OCI-M2 (cell line): ENCODE measurements around the gene PIP5K1B.
"Not testable (repeated sequence)": the region's sequence is repeated elsewhere in the genome, so short reads cannot be mapped to it uniquely, and the experiment has no call there.

Source experiments
- DNase-seq: peaks from one replicate; lab custom pipeline; 2025; ENCODE audit not compliant: unreplicated experiment; lab: John Stamatoyannopoulos, UW

Gene PIP5K1B, protein sequence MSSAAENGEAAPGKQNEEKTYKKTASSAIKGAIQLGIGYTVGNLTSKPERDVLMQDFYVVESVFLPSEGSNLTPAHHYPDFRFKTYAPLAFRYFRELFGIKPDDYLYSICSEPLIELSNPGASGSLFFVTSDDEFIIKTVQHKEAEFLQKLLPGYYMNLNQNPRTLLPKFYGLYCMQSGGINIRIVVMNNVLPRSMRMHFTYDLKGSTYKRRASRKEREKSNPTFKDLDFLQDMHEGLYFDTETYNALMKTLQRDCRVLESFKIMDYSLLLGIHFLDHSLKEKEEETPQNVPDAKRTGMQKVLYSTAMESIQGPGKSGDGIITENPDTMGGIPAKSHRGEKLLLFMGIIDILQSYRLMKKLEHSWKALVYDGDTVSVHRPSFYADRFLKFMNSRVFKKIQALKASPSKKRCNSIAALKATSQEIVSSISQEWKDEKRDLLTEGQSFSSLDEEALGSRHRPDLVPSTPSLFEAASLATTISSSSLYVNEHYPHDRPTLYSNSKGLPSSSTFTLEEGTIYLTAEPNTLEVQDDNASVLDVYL

DNA sequence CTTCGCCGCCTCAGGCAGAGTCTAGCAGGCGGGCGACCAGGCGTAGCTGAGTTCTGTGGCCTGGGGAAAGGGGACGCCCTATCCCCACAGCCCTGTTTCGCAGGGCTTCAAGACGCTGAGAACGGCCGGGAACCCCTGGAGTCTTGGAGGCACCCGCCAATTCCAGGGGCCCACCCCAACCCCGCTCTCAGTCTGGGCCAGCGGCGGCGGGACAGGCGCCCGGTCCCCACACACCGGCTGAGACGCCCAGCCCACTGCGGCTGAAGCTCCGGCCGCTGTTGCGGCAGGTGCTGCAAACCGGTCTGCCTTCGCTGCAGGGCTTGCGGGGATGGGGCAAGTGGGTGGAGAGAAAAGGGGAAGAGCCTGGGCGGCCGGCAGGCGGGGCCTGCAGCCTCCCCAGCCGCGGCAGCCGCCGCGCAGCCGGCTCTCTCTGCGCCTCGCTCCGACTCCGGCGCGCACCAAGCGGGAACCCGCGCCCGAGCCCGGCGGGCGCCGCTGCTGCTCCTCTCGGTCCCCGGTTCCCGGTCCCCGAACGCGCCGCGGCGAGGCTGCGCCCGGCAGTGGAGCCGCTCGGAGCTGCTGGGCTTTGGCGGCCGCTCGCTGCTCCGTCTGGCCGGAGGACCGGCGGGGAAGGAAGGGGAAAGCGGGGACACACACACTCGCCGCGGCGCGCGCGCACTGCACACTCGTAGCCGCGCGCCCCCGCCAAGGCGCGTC lies at the start of gene PIP5K1B:
PIP5K1B (plus strand) TSS at position 427 of the 717 bp plus-strand sequence. CDS start 117,375 bp downstream, outside the sequence.
- no peak for DNase-seq

DNA sequence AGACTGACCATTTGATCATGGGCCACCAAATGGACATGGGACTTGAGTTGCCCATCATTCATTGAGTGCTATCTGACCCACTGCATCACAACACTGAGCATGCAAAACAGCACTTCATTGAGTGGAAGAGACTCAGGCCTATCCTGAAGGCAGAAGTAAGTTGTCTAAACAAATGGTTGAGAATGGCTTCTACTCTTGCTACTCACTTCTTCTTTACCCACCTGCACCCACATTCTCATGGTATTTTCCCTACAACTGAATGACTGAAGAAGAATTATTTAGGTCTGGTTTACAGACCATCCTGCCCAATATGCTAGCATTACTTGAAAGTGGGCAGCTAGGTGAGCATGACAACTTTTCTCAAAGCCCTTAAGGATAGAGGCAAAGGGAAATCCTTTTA lies 41.0 kb upstream of the PIP5K1B start:
- DNase-seq: no peak

DNA sequence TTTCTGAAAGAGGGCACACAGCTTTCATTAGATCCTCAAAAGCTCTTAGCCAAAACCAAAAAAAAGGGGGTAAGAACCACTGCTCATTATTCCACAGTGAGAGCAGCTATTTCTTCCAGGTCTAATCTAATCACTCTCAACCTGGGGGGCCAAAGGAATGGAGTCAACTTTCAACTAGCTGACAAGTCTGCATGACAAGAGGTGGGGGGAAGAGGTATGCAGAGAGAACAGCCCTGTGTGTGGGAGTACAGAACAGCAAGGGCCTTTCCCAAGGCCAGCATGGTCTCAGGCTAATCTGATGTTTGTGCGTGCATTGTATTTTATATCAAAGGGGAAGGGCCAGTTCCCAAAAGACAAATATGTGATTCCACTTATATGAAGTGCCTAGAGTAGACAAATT lies 36.9 kb upstream of the PIP5K1B start:
- DNase-seq: no peak

- no peak for DNase-seq
Observed at GRCh38 chr9:68669218-68669617, 35.8 kb upstream of the PIP5K1B start.

DNA sequence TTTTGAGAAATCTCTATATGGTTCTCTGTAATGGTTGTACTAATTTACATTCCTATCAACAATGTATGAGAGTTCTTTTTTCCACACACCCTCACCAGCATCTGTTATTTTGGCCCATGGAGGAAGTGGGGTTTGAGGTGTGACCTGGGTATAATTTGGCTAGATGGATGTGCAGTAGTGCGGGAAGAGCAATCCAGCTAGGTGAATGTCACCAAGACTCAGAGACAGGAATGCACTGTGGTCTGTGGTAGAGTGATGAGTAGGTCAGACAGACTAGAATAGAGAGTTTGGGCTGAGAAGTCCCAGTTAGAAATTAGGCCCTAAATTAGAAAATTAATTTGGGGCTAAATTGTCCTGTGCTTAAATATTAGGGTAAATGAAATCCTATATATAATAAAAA lies 32.8 kb upstream of the PIP5K1B start:
- no peak for DNase-seq

GRCh38 chr9:68672625-68673024 lies 32.4 kb upstream of the PIP5K1B start:
- no peak for DNase-seq

DNA sequence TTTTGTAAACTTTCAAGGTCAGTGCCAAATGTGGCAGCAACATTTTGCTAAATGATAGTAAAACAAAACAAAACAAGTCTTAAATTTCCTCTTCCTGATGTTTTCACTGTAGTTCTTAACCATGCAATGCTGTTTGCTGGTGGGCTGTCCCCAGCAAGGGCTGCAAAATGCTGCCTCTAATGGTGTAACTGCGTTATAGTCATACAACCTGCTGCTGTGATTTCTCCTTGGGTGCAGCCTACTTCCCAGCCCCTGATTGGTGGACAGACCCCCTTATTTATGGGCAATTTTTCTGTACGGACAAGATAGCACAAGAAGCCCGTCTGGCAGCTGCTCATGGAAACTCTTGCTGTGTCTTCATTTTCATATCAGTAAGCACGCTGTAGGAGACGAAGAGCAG lies 26.6 kb upstream of the PIP5K1B start:
- DNase-seq: no peak

DNA sequence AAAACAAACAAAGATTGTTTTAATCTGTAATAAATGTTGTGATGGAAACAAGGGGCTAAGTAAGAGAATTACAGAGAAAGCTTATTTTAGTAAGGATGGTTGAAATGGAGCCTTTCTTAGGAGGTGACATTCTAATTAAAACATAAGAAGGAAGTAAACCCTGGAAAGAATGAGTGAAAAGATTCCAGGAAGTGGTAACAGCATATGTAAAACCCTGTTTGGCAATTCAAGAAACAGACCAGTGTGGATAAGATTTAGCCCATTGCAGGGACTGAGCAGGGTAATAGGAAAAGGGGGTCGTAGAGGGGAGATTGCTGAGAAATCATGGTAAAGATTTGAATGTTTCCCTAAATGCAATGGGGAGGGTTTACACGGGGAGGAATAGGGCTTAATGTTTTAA lies 21.6 kb upstream of the PIP5K1B start:
- no peak for DNase-seq

GRCh38 chr9:68685213-68685612 lies 19.8 kb upstream of the PIP5K1B start:
- DNase-seq: no peak

DNA sequence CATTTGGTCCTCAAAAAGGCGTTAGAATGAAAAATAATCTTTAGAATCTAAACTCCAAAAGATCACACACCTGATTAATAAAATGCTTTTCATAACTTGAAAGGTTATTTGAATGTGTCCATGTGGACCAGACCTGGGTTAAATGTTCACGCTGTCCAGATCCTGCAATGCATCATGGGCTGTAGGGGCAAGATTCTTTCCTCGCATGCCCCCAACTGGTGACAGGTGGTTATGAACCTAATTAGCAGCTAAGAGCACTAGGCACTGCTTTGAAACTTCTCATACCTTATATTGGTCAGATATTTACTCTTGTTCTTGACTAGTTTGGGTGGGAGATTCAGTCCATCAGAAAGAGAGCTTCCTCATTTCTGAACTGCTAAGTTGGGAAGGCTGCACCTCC lies 19.3 kb upstream of the PIP5K1B start:
- DNase-seq: no peak

DNA sequence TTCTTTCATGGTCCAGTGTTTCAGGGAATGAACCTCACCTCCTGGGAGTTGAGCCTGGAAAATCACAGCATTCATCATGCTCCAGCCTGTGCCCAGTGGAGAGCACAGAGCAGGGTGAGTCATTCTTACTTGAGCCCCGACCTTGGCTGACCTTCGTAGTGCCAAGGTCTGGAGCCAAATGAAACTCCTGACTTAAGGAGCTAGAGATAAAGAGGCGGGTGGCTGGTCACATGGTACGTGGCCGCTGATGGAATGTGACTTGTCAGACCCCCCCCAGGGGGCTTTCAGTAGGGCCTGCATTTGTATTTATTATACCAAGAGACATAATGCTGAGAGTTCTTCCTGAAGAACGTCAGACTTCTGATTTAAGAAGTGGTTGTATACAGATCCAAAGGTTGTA lies 15.0 kb upstream of the PIP5K1B start:
- DNase-seq: no peak

GRCh38 chr9:68692519-68692918 lies 12.5 kb upstream of the PIP5K1B start:
- DNase-seq: no peak

- DNase-seq: no peak
Observed at GRCh38 chr9:68694125-68694524, 10.9 kb upstream of the PIP5K1B start.

- no peak for DNase-seq
Observed at GRCh38 chr9:68697851-68698250, 7.2 kb upstream of the PIP5K1B start.

- DNase-seq: no peak
Observed at GRCh38 chr9:68698943-68699509, 6.0 kb upstream of the PIP5K1B start.

- not testable (repeated sequence) for DNase-seq
Observed at GRCh38 chr9:68699625-68700024, 5.4 kb upstream of the PIP5K1B start.

- no peak for DNase-seq
Observed at GRCh38 chr9:68702493-68702892, 2.5 kb upstream of the PIP5K1B start.

DNA sequence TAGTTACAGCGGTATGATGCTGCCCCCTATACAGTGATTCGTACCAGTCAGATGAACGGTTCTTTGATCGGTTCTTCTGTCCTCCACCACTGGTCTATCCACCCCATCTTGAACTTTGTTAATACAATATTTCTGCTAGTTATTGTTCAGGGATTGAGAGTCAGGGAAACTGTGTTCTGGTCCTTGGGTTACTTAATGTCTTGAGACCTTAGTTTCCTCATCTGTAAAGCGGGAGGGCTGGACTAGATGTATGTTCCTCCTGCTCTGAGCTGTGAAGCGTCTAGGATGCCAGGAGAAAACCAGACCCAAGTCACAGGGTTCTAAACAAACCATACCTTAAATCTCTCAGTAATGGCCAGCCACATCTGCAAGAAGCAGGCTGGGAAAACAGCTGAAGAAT lies 1.4 kb upstream of the PIP5K1B start:
- DNase-seq: no peak

DNA sequence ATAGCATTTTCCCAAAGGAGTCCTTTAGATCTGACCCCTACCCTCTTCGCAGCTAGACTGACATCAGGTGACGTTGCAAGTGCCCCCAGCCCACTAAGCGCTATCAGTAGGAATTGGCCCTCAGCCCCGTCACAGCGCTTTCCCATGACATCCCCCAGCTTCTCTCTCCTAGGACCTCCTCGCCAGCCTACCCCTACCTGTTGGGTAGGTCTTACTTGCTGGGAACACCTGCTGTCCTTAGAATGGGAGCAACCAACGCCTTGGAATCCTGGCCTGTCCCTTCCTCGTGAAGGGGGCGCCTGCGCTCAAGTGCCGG lies 584 bp upstream of the PIP5K1B start:
- DNase-seq: no peak

DNA sequence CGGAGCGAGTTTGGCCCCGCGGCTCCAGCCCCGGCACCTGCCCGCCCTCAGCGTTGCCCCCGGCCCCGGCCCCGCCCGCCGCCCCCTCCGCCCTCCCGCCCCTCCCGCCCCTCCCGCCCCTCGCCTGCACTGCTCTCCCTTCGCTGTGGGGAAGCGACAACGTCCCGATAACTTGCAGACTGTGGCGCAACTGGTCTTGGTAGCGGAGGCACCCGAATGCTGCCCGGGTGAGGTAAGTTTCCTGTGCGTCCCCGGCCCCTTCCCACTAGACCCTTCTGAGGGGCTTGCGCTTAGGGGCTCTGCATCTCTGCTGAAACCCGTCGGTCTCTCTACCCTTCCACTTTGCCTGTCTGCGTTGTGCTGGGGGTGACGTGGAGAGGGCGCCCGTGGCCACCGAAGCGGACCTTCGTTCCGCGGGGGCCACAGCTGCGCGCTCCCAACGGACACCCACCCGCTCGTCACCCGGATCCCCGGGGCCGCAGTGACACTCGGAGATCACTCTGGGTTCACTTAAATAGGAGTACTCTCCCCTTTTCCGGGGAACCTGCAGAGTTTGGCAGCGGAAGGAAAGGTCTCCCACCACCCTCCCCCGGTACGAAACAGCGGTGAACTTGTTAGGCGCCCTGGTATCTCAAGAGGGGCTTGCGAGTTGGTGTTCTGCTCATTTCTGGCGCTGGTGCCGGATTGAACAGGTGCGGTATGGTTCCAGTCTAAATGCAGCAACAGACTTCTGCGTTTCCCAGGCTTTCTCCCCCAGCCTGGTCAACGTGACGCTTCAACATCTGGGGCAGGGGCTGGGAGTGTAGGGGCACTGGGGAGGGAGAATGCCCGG lies 707 bp downstream of the PIP5K1B start:
- no peak for DNase-seq
